Esophagus muscularis mucosa (tissue), 3 donors: ENCODE results near the gene MAMLD1.

Experiments
- CTCF ChIP-seq, 3 experiments: fragments of 200-600 bp in 2 of 3; fragments of 450-650 bp in 1 of 3; sonication (generic) in 2 of 3; IDR thresholded peaks; one replicate each; pipeline ENCODE4 v1.5.1; 2017 to 2019; ENCODE audit warnings: antibody characterized with exemption in 3 of 3, mild to moderate bottlenecking in 2 of 3, moderate library complexity in 1 of 3
- POLR2A ChIP-seq: fragments of 450-650 bp; IDR thresholded peaks from one replicate; pipeline ENCODE4 v1.6.1; 2017; ENCODE audit warnings: antibody characterized with exemption, moderate library complexity, mild to moderate bottlenecking, low read depth
- POLR2AphosphoS5 ChIP-seq, 2 donors: sonication (generic); formaldehyde crosslinking; IDR thresholded peaks; one replicate each; pipeline ENCODE4 v1.6.1; 2017; ENCODE audit warnings: antibody characterized with exemption in 2 of 2

- TF ChIP-seq POLR2AphosphoS5 (IDR thresholded peaks at IDR 0.05) (no peak), POLR2A (no peak), CTCF (IDR thresholded peaks at IDR 0.05) (no peak)
These were observed 48.9 kb upstream of the MAMLD1 start for GRCh38 chrX:150314186-150314585.
